IPS-20b (cell line): ENCODE data around the gene UBE3A.
"Not testable (repeated sequence)": the region's sequence is repeated elsewhere in the genome, so short reads cannot be mapped to it uniquely, and the experiment has no call there.

Experiments
- H3K27ac ChIP-seq: one replicate; pipeline ENCODE4 v1.5.1; 2013; ENCODE audit warnings: low read length
- H3K27me3 ChIP-seq: 2 replicates; pipeline ENCODE4 v1.6.1; 2013; ENCODE audit warnings: mild to moderate bottlenecking, low read length, inconsistent platforms; ENCODE audit not compliant: insufficient read depth
- H3K36me3 ChIP-seq: 2 replicates; pipeline ENCODE4 v1.6.1; 2013; ENCODE audit warnings: low read depth, mild to moderate bottlenecking, inconsistent platforms, low read length, moderate library complexity; ENCODE audit not compliant: insufficient read depth
- H3K4me1 ChIP-seq: 2 replicates; pipeline ENCODE4 v1.6.1; 2013; ENCODE audit warnings: mild to moderate bottlenecking, control low read depth, inconsistent platforms, low read length, moderate library complexity; ENCODE audit not compliant: insufficient read depth
- H3K4me3 ChIP-seq: 2 replicates; pipeline ENCODE4 v1.5.1; 2013; ENCODE audit warnings: mild to moderate bottlenecking, low read length, inconsistent platforms
- H3K9ac ChIP-seq: 2 replicates; pipeline ENCODE4 v1.6.1; 2013; ENCODE audit warnings: low read depth, mild to moderate bottlenecking, inconsistent platforms, low read length, moderate library complexity
- H3K9me3 ChIP-seq: 2 replicates; pipeline ENCODE4 v1.6.1; 2013; ENCODE audit warnings: mild to moderate bottlenecking, low read depth, low read length, inconsistent platforms; ENCODE audit not compliant: insufficient read depth

UBE3A gene

DNA sequence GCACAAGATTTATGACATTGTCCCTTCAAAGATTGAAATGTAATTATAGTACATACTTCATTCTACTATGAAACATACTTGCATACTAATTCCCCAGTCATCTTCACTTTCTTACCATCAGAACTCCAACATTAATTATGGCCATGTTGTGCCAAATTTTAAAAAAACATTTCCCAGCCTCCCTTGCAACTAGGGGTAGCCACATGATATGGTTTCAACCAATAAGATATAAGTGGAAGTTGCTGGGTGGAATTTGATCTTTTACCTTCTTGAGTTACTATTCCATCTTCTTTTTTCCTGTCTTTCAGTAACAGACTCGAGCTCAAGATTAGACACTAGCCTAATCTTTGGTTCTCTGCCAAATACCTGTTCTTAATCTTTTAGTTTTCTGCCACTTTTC is 25.6 kb upstream of the UBE3A start:
- H3K4me3 ChIP-seq = no peak overlapping the region
- H3K27ac ChIP-seq = no peak overlapping the region
- H3K4me1 ChIP-seq = no peaks in the 10 kb centered on the region
- no peaks in the 10 kb centered on the region for H3K36me3 ChIP-seq
- no peak overlapping the region for H3K9ac ChIP-seq
- H3K9me3 ChIP-seq = no peaks in the 10 kb centered on the region
- no peaks in the 10 kb centered on the region for H3K27me3 ChIP-seq

DNA sequence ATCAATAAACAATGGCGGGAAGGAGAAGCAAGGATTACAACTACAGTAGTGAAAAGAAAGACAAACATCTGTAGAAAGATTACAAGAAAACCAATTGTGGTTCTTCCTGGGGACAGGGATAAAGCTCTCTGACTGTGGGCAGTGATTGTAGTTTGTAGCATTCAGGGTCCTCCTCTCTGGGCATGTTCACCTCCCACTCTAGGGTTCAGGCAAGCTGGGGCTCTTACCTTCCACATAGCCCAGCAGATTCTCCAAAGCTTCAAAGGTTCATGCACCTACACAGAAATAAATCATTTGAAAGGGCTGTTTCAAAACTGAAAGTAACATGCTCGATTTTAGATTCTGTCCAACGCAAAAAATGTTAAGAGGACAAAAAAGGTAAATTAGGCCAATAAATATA is 17.4 kb upstream of the UBE3A start:
- no peak overlapping the region for H3K9ac ChIP-seq
- peaks cover 11% of the 10 kb centered on the region for H3K9me3 ChIP-seq
- no peak overlapping the region for H3K4me3 ChIP-seq
- no peaks in the 10 kb centered on the region for H3K4me1 ChIP-seq
- H3K27ac ChIP-seq = no peak overlapping the region
- no peaks in the 10 kb centered on the region for H3K36me3 ChIP-seq
- no peaks in the 10 kb centered on the region for H3K27me3 ChIP-seq

DNA sequence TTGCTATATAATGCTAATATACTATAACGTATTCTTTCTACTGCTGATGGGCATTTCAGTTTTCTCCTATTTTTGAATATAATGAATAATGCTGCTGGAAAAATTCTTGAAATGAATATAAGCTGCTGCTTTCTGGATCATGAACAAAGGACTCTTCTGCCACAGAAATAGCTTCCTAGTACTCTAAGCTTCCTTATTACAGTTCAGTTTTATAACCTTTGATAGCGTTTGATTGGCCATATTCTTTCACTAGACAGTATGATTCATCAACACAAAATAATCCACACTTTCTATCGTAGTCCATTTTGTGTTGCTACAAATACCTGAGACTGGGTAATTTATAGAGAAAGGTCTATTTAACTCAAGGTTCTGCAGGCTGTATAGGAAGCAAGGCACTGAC is 16.4 kb upstream of the UBE3A start:
- Histone ChIP-seq H3K36me3 (no peaks in the 10 kb centered on the region), H3K4me3 (no peak overlapping the region), H3K4me1 (no peaks in the 10 kb centered on the region), H3K9me3 (peaks cover 15% of the 10 kb centered on the region), H3K27ac (no peak overlapping the region), H3K27me3 (no peaks in the 10 kb centered on the region), H3K9ac (no peak overlapping the region)

DNA sequence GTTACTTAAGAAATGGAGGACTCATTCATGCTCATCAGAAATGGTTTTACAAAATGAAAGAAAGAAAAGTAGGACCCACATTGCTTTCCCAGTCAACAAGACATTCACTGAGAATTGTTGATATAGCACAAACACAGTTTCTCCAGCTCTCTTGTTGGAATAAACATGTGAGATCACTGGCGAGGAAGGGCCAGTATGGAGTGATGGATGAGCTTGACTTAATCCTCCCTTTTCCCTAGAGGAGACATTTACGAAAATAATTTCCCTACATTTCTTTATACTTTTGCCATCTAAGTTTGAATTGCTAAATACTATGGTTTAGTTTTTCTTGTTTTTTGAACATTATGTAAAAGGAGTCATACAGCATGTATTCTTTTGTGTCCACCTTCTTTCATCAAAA is 15.9 kb upstream of the UBE3A start:
- no peaks in the 10 kb centered on the region for H3K36me3 ChIP-seq

DNA sequence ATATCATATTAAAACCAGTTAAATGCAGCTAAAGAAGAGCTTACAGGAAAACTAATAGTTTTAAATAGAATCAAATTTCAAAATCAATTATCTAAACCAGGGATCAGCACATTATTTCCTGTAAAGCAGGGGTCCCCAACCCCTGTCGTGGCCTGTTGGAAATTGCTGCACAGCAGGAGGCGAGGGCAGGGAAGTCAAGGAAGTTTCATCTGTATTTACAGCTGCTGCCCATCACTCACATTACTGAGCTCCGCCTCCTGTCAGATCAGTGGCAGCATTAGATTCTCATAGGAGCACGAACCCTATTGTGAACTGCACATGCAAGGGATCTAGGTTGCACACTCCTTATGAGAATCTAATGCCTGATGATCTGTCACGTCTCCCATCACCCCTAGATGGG is 14.4 kb upstream of the UBE3A start:
- not testable (repeated sequence) for H3K4me3 ChIP-seq, H3K4me1 ChIP-seq, H3K9ac ChIP-seq, H3K27me3 ChIP-seq, H3K36me3 ChIP-seq, H3K27ac ChIP-seq
- H3K9me3 ChIP-seq = peaks cover 19% of the 10 kb centered on the region

More for the DNA sequence above, 15.9 kb upstream of the UBE3A start:
- H3K4me3 ChIP-seq = no peak overlapping the region
- H3K27ac ChIP-seq = no peak overlapping the region
- no peak overlapping the region for H3K9ac ChIP-seq
- H3K27me3 ChIP-seq = no peaks in the 10 kb centered on the region
- peaks cover 19% of the 10 kb centered on the region for H3K9me3 ChIP-seq
- no peaks in the 10 kb centered on the region for H3K4me1 ChIP-seq

DNA sequence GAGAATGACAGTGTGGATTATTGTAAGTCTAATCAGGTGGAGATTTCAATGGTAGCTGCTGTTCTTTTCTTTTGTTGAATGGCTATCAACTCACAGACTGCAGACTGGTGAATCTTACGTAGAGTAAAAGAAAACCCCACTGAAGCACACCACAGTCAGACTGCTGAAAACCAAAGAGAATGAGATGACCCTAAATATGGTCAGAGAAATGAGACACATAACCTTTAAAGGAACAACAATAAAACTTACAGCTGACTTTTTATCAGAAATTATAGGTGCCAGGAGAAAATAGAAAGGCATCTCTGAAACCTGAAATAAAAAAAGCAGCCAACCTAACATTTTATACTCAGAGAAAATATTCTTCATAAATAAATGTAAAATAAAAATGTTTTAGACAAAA is 12.7 kb upstream of the UBE3A start:
- no peak overlapping the region for H3K9ac ChIP-seq
- peaks cover 19% of the 10 kb centered on the region for H3K9me3 ChIP-seq
- no peaks in the 10 kb centered on the region for H3K36me3 ChIP-seq
- no peaks in the 10 kb centered on the region for H3K27me3 ChIP-seq
- no peak overlapping the region for H3K4me3 ChIP-seq
- no peaks in the 10 kb centered on the region for H3K4me1 ChIP-seq
- H3K27ac ChIP-seq = no peak overlapping the region

DNA sequence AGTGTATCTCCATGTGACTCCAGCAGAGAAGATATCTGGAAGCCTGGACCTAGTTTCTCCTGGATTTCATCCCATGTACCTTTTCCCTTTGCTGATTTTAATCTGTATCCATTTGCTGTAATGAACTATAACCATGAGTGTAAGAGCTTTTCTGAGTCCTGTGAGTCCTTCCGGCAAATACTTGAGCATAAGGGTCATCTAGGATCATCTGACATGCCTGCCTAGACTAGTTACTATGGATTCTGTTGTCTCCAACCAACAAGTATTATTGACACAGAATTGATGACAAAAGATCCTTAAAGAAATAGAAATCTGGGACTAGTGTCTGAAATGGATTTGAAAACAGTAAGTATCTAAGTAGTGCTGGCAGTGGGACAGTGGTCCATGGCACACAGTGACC is 11.3 kb upstream of the UBE3A start:
- H3K27me3 ChIP-seq = no peaks in the 10 kb centered on the region
- H3K27ac ChIP-seq = no peak overlapping the region
- H3K9me3 ChIP-seq = peaks cover 19% of the 10 kb centered on the region
- no peaks in the 10 kb centered on the region for H3K4me1 ChIP-seq
- no peaks in the 10 kb centered on the region for H3K36me3 ChIP-seq
- H3K4me3 ChIP-seq = no peak overlapping the region
- no peak overlapping the region for H3K9ac ChIP-seq

DNA sequence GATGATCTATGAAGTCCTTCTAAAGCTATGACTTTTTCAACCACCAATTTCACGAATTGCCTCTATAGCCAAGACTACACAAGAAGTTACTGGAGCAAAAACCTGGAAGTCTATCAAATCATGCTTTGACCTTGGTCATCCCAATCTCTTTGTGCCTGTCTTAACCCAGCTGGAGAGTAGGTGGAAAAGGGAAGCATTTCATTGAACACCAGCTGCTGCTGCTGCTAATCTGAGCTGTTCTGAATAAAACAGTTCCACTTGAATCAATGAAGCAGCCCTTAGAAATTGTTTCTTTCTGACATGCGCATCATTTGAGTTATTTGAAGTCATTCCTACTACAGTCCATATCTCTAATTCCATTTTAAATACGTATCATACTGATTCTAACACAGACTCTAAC is 7.3 kb upstream of the UBE3A start:
- H3K4me1 ChIP-seq = no peaks in the 10 kb centered on the region
- peaks cover 7% of the 10 kb centered on the region; the same call in 1 of the 2 replicates for H3K9me3 ChIP-seq
- H3K4me3 ChIP-seq = no peak overlapping the region

DNA sequence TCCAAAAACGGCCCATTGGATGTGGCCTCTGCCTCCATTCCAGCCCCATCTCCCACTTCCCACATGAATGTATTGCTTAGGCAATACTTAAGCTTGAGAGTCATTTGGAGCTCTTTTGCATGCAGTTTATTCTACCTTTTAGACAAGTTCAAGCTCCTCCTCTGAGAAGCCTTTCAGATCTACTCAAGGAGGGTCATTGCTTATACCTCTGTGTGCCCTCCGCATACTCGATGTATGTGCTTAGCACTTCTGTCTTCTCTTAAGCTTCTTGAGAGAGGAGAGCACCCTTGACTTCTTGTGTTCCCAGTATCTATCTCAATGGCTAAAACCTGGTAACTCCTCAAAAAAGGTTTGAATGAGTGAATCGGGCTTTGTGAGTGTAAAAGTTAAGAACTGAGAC is 6.6 kb upstream of the UBE3A start:
- Histone ChIP-seq H3K9ac (no peak overlapping the region), H3K4me1 (no peaks in the 10 kb centered on the region), H3K27me3 (no peaks in the 10 kb centered on the region), H3K9me3 (0 out of 2 replicates have a peak, but pooled peaks cover 3% of the 10 kb centered on the region), H3K36me3 (no peaks in the 10 kb centered on the region), H3K27ac (no peak overlapping the region), H3K4me3 (no peak overlapping the region)

More for the DNA sequence above, 7.3 kb upstream of the UBE3A start:
- H3K36me3 ChIP-seq = no peaks in the 10 kb centered on the region
- H3K27me3 ChIP-seq = no peaks in the 10 kb centered on the region
- H3K27ac ChIP-seq = no peak overlapping the region
- no peak overlapping the region for H3K9ac ChIP-seq

DNA sequence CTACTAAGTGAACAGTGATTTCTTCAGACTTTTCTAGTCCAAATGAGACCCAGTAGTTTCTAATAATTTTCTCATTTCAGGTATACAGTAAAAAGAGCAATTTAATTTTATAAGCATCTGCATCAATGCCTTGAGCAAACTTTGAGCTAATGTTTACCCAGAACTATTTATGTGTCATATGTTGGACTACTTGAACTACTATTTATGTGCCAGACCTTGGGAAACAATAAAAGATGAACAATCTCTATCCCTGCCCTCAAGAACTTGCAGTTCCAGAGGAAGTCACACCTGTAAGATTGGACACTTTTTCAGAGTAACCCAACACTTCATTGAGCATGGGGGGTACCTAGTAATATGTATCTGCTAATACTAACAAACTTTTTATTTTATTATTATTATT is 2.3 kb upstream of the UBE3A start:
- H3K27me3 ChIP-seq = no peaks in the 10 kb centered on the region
- H3K9me3 ChIP-seq = no peaks in the 10 kb centered on the region
- no peak overlapping the region for H3K9ac ChIP-seq
- no peak overlapping the region for H3K4me3 ChIP-seq
- H3K27ac ChIP-seq = no peak overlapping the region
- no peaks in the 10 kb centered on the region for H3K36me3 ChIP-seq
- no peaks in the 10 kb centered on the region; the same call in 1 of the 2 replicates for H3K4me1 ChIP-seq

DNA sequence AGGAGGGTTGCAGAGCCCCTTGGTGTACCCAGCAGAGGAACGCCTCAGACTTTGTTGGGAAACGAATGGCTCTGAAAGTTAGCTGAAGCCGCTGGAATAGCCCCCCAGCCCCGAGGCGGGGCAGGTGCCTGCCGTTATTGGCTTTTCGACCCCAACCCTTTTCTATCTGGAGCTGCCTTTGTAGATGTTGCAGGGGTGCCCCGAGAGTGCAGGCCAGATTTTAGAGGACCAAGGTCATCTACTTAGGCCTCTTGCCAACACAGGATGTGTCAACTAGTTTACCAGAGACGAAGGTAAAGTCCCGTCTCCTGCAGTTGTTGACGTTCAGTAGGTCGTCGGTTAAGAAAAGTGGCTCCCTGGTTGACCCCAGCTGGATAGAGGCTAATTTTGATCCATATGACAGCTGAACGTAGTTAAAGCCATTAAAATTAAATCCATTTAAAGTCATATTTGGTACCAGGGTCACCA is 579 bp upstream of the UBE3A start:
- Histone ChIP-seq H3K4me3 (peak overlapping the region; percentile 92), H3K27me3 (no peaks in the 10 kb centered on the region), H3K4me1 (no peaks in the 10 kb centered on the region; the same call in 1 of the 2 replicates), H3K36me3 (no peaks in the 10 kb centered on the region), H3K27ac (peak overlapping the region; percentile 92), H3K9ac (peak overlapping the region; percentile 97), H3K9me3 (no peaks in the 10 kb centered on the region)

DNA sequence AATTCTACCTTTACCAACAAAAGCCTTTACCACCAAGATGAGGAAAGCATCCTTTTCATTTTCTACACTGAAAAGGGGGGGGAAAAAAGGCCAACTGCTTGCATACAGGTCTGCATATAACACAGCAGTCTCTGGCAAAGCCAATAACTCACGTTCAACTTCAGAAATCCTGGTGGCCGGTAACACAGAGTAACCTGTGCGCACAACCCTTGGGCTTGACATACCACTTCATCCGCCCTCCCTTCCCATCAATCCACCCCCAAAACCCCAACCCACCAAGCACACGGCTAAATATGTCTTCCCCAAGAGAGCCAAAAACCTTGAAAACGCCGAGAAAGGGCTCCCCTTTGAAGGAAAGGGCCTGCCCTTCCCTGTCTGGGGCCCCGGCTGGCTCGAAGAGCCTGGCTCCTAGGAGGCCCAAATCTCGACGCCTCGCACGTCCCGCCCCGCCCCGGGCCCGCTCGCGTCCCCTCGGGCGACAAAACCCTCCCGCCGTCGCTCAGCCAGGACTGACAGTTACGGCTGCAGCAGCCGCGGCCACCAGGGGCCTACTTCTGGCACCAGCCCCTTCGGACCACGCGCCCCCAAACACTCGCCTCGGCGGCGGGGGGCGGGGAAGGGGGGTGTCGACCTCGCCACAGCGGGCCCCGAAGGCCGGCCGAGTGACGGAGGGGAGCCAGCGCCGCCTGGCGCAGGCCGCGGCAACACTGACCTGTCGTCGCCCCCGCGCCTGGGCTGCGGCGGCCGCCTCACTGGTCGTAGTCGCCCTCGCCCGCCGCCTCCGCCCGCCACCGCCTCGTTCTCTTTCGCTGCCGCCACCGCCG is 835 bp downstream of the UBE3A start:
- Histone ChIP-seq H3K4me3 (peak overlapping the region; percentile 92), H3K9ac (peak overlapping the region; percentile 85), H3K27ac (no peak overlapping the region)

More for the DNA sequence above, 835 bp downstream of the UBE3A start:
- Histone ChIP-seq H3K27me3 (no peaks in the 10 kb centered on the region), H3K4me1 (no peaks in the 10 kb centered on the region; the same call in 1 of the 2 replicates), H3K36me3 (no peaks in the 10 kb centered on the region), H3K9me3 (no peaks in the 10 kb centered on the region)
